Ovary (tissue), 9 donors: ENCODE results near the gene FAM216B. TPM values are rescaled to one million over a fixed set of nuclear protein-coding genes. Genes with fewer than 3 reads are reported as not detected.

Experiments
- DNase-seq, 5 donors: peaks; one replicate each; pipeline ENCODE4 v3.0.0-alpha.2; 2019 to 2020
- H3K27ac ChIP-seq, 2 donors: fragments of 200-600 bp; one replicate each; pipeline versions ENCODE4 v1.5.1 to v1.8.0; 2019 to 2022
- H3K27me3 ChIP-seq: fragments of 200-600 bp; one replicate; pipeline ENCODE4 v1.8.0; 2022
- H3K36me3 ChIP-seq: fragments of 200-600 bp; sonication (generic); one replicate; pipeline ENCODE4 v1.5.1; 2019
- H3K4me1 ChIP-seq: one replicate; pipeline ENCODE4 v1.8.1; 2013; ENCODE audit warnings: mild to moderate bottlenecking, moderate library complexity; ENCODE audit not compliant: insufficient read depth
- H3K4me3 ChIP-seq: fragments of 200-600 bp; sonication (generic); one replicate; pipeline ENCODE4 v1.5.1; 2017
- H3K9me3 ChIP-seq, 2 donors: fragments of 200-600 bp in 1 of 2; sonication (generic) in 1 of 2; one replicate each; pipeline versions ENCODE4 v1.5.1 to v1.8.1; 2013 to 2019; ENCODE audit warnings: mild to moderate bottlenecking in 1 of 2, moderate library complexity in 1 of 2
- EP300 ChIP-seq: sonication (generic); formaldehyde crosslinking; IDR thresholded peaks from one replicate; pipeline ENCODE4 v1.6.1; 2017; ENCODE audit warnings: antibody characterized with exemption
- POLR2A ChIP-seq: fragments of 450-650 bp; IDR thresholded peaks from one replicate; pipeline ENCODE4 v1.6.1; 2017; ENCODE audit warnings: antibody characterized with exemption, mild to moderate bottlenecking, moderate library complexity
- WGBS, 3 donors: extraction: QIAGEN DNeasy Blood & Tissue Kit in 1 of 3; methylation state at CpG; one replicate each; pipeline versions ENCODE4 v1.1.5 to v1.1.7; 2013 to 2017; 5-methylcytosine and 5-hydroxymethylcytosine counted together
- intact Hi-C, 4 donors: fragments of 100-400 bp; cut with DNase I; formaldehyde crosslinking; loops; one replicate each; pipeline versions ENCODE4 v1.11.0 to v1.15.1; 2022 to 2023
- polyA plus RNA-seq, 2 donors: library from polyadenylated mRNA; stranded (reverse); fragments of 200-250 nt in 1 of 2; fragments of 350-450 nt in 1 of 2; fragmentation: Illumina TruSeq in 1 of 2; extraction: RNeasy Lipid Tissue Mini Kit (QIAGEN cat#74804) in 1 of 2; gene quantifications; one replicate each; pipeline ENCODE4 v1.2.3, GENCODE V29; 2013 to 2014
- total RNA-seq, 7 donors: library from RNA; depleted of rRNA in 2 of 7; stranded (reverse); fragments of >200 nt in 2 of 7; fragmentation: NEBNext Ultra II Directional in 3 of 7; extraction: Animal tissue kit (Norgen Biotek cat#: 25700) in 3 of 7; gene quantifications; one replicate each; pipeline versions ENCODE4 v1.1.0 to v1.2.4, GENCODE V29; 2016 to 2023
- TF ChIP-seq, protein P1 (sequence below), 3 donors: fragments of 450-650 bp in 2 of 3; fragments of 200-600 bp in 1 of 3; IDR thresholded peaks; one replicate each; pipeline versions ENCODE4 v1.5.1 to v1.8.0; 2016 to 2022; ENCODE audit warnings: antibody characterized with exemption in 3 of 3, mild to moderate bottlenecking in 1 of 3
- donor health status: DM: no; HTN: no; CAD: no; lungs with moderate emphysema.
- donor health status: DM: no; HTN: no; CAD: no.
- donor health status: Bipolar disorder and iron deficiency.
- donor health status: DM: yes; HTN: yes; CAD: no.
- donor health status: DM: no; HTN: no; CAD: no.
- donor health status: DM: yes; HTN: yes; CAD: no.

FAM216B gene
- total and polyA plus RNA-seq, 9 donors, result 0.01 to 32.6 (median 0.79) TPM; not detected in 1

DNA sequence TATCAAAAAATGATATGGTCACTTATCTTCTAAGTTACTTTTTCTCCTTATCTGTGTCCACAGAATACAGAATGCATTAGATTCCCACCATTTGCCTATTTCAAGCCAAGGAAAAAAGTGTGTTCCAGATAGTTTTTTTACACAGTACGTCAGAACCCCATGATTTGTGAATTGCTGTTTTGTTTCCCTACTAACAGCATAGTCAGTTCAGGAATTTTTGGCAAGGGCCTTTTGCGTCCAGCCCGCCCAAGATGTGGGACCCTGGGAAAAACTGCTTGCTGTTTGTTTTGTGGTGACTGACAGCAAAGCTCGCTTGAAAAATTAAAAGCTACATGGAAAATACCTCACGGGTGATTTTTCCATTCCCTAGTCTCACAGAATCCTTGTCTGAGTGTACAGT lies 20.4 kb upstream of the FAM216B start:
- no peaks in the 10 kb centered on the region for H3K4me1 ChIP-seq
- no peak overlapping the region for H3K4me3 ChIP-seq
- no peak overlapping the region for H3K27ac ChIP-seq
- TF ChIP-seq EP300 (no peak), POLR2A (no peak)
- TF ChIP-seq, protein P1, sequence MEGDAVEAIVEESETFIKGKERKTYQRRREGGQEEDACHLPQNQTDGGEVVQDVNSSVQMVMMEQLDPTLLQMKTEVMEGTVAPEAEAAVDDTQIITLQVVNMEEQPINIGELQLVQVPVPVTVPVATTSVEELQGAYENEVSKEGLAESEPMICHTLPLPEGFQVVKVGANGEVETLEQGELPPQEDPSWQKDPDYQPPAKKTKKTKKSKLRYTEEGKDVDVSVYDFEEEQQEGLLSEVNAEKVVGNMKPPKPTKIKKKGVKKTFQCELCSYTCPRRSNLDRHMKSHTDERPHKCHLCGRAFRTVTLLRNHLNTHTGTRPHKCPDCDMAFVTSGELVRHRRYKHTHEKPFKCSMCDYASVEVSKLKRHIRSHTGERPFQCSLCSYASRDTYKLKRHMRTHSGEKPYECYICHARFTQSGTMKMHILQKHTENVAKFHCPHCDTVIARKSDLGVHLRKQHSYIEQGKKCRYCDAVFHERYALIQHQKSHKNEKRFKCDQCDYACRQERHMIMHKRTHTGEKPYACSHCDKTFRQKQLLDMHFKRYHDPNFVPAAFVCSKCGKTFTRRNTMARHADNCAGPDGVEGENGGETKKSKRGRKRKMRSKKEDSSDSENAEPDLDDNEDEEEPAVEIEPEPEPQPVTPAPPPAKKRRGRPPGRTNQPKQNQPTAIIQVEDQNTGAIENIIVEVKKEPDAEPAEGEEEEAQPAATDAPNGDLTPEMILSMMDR (IDR thresholded peaks at IDR 0.05), result no peak
- H3K36me3 ChIP-seq, result no peaks in the 10 kb centered on the region
- H3K27me3 ChIP-seq, result no peaks in the 10 kb centered on the region
- 3 to 11% (median 11%) methylated on average over 5 of the region's 5 CpGs for WGBS, 3 donors
- DNase-seq, result peak in 1 of 5 donors; percentile 42
- no peaks in the 10 kb centered on the region for H3K9me3 ChIP-seq
- intact Hi-C loops, result no loop called here

GRCh38 chr13:42762251-42762650 lies 19.1 kb upstream of the FAM216B start:
- Histone ChIP-seq H3K4me1 (no peaks in the 10 kb centered on the region), H3K4me3 (no peak overlapping the region), H3K9me3 (no peaks in the 10 kb centered on the region), H3K27ac (no peak overlapping the region), H3K36me3 (no peaks in the 10 kb centered on the region), H3K27me3 (no peaks in the 10 kb centered on the region)
- WGBS, 3 donors, result 87 to 94% (median 90%) methylated on average over 3 of the region's 3 CpGs
- no peak for TF ChIP-seq EP300
- TF ChIP-seq, protein P1 (IDR thresholded peaks at IDR 0.05), result no peak
- no peak for TF ChIP-seq POLR2A
- intact Hi-C loops, result no loop called here
- DNase-seq, result no peak

GRCh38 chr13:42762917-42763316 lies 18.5 kb upstream of the FAM216B start:
- intact Hi-C loops, result no loop called here
- Histone ChIP-seq H3K4me1 (no peaks in the 10 kb centered on the region), H3K27me3 (no peaks in the 10 kb centered on the region), H3K4me3 (no peak overlapping the region), H3K27ac (no peak overlapping the region), H3K36me3 (no peaks in the 10 kb centered on the region), H3K9me3 (no peaks in the 10 kb centered on the region)
- DNase-seq, result no peak
- 83 to 91% (median 90%) methylated on average over 2 of the region's 2 CpGs for WGBS, 3 donors
- TF ChIP-seq, protein P1 (IDR thresholded peaks at IDR 0.05), result no peak
- no peak for TF ChIP-seq POLR2A
- no peak for TF ChIP-seq EP300

DNA sequence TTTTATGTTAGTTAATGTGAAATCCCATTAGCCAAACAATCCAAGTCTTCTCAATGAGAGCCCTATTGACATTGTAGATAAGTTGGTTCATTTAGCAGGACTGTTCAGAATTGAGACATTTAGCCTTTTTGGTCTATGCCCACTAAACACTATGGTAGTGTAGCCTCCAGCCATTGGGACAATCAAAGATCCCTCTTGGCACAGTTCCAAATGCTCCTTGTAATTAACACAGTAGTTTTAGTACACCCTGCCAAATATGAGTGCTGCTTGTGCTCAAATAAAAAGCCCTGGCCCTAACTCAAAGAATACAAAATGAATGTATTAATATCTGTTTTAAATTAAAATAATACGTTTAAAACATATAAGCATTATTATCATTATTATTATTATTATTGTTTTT lies 15.4 kb upstream of the FAM216B start:
- no peak for DNase-seq
- intact Hi-C loops, result no loop called here
- H3K9me3 ChIP-seq, result no peaks in the 10 kb centered on the region
- no peak overlapping the region for H3K4me3 ChIP-seq
- H3K27me3 ChIP-seq, result no peaks in the 10 kb centered on the region
- 16 to 19% (median 17%) methylated on average over 1 of the region's 1 CpG for WGBS, 3 donors
- no peak for TF ChIP-seq POLR2A
- TF ChIP-seq, protein P1 (IDR thresholded peaks at IDR 0.05), result no peak
- TF ChIP-seq EP300, result no peak
- H3K4me1 ChIP-seq, result no peaks in the 10 kb centered on the region
- no peaks in the 10 kb centered on the region for H3K36me3 ChIP-seq
- no peak overlapping the region for H3K27ac ChIP-seq
